NT2/D1 (cell line): ENCODE results near the gene TNPO3.

Source experiments
- SUZ12 ChIP-seq: IDR thresholded peaks from 2 replicates; pipeline ENCODE4 v1.6.1; 2011; ENCODE audit not compliant: insufficient read length, insufficient read depth; ENCODE audit errors: extremely low read depth
- YY1 ChIP-seq: IDR thresholded peaks from 2 replicates; pipeline ENCODE4 v1.6.1; 2011; ENCODE audit not compliant: insufficient read length, insufficient read depth
- ZNF274 ChIP-seq: IDR thresholded peaks from 2 replicates; pipeline ENCODE4 v1.6.1; 2011; ENCODE audit warnings: mild to moderate bottlenecking, low read depth, low read length

DNA sequence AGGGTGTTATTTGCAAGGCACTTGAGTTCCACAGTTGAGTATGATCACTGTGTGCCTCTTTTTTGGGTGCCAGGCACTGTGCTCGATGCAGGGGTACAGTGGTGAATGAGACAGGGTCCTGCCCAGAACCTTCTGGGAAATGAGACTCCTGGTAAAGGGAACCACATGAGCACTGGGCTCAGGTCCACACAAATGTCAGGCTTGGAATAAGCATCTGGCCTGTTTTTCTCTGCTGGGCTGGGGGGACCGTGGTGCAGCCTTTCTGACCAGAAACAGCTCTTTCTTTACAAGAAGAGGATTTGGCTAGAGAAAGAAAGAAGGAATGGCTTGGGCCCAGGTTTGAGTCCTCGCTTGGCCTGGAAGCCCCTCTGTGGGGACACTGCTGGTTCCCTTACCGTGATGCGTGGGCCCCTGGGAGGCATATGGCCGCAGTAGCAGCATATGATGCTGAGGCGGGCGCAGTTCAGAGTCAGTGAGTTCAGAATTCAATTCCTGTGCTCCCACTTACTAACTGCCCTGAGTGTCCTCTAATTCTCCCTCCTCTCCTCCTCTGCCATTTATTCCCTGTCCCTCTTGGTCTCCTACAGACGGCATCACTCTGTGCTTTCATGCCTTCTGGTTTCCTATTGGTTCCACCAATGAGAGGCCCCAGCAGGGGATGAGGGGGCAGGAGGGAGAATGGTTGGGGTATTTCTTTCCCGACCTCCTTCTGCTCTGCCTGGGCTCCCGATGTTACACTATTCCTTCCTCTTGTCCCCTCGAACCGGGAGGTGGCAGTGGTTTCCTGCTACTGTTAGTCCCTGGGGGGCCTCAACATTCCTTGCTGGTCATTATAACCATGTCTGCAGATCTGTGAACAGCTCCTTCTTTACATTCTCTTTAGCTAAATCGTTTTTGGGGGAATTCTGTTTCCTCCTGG is 134.8 kb downstream of the TNPO3 start:
- TF ChIP-seq YY1: no peak
- no peak for TF ChIP-seq ZNF274
- TF ChIP-seq SUZ12: no peak
